Fibroblast of skin of left quadriceps (primary cell): ENCODE measurements around the gene TLE5.

Experiments used
- DNase-seq, 2 experiments: peaks; one replicate each; pipeline ENCODE4 v3.0.0-alpha.2; 2013; ENCODE audit warnings: low read depth in 2 of 2

TLE5 gene

GRCh38 chr19:3062165-3063105, at the start of gene TLE5:
Gene TLE5 (minus strand): TSS chr19:3062495. CDS start chr19:3062200, 295 bp downstream.
- DNase-seq = no peak

GRCh38 chr19:3111586-3112247, 49.4 kb upstream of the TLE5 start:
- DNase-seq = no peak

- no peak for DNase-seq
Measured at GRCh38 chr19:3110126-3110825, 48.0 kb upstream of the TLE5 start.

GRCh38 chr19:3109491-3109890, 47.2 kb upstream of the TLE5 start:
- DNase-seq = no peak

- DNase-seq = peak in 1 of 2 experiments; percentile 9
Measured at GRCh38 chr19:3108775-3109174, 46.5 kb upstream of the TLE5 start.

- DNase-seq = no peak
Measured at GRCh38 chr19:3107658-3108057, 45.4 kb upstream of the TLE5 start.

GRCh38 chr19:3106509-3107141, 44.3 kb upstream of the TLE5 start:
- DNase-seq = no peak

- no peak for DNase-seq
Measured at GRCh38 chr19:3105641-3106508, 43.6 kb upstream of the TLE5 start.

GRCh38 chr19:3104708-3104983, 42.4 kb upstream of the TLE5 start:
- no peak for DNase-seq

- no peak for DNase-seq
Measured at GRCh38 chr19:3102239-3103140, 40.2 kb upstream of the TLE5 start.

- no peak for DNase-seq
Measured at GRCh38 chr19:3100747-3101730, 38.7 kb upstream of the TLE5 start.

- no peak for DNase-seq
Measured at GRCh38 chr19:3100331-3100730, 38.0 kb upstream of the TLE5 start.

- DNase-seq = no peak
Measured at GRCh38 chr19:3099347-3100145, 37.3 kb upstream of the TLE5 start.

- no peak for DNase-seq
Measured at GRCh38 chr19:3098515-3099346, 36.4 kb upstream of the TLE5 start.

GRCh38 chr19:3098141-3098514, 35.8 kb upstream of the TLE5 start:
- no peak for DNase-seq

GRCh38 chr19:3097442-3097871, 35.2 kb upstream of the TLE5 start:
- no peak for DNase-seq

GRCh38 chr19:3096902-3097326, 34.6 kb upstream of the TLE5 start:
- no peak for DNase-seq
